ENCODE measurements around the gene CLTB.

- TF ChIP-seq POLR2A (IDR thresholded peaks at IDR 0.05; ENCODE audit: extremely low read depth, insufficient read length), result no peak
- TF ChIP-seq CTCF (IDR thresholded peaks at IDR 0.05; ENCODE audit: low read depth, low read length), result no peak
These were observed 29.8 kb upstream of the CLTB start for GRCh38 chr5:176446028-176446665.

Measured in NB4 (cell line).